GM12878 (cell line): ENCODE data around the gene CREG1.

Source experiments
- BRCA1 ChIP-seq: IDR thresholded peaks from 2 replicates; pipeline ENCODE4 v1.6.1; 2011; ENCODE audit warnings: low read depth, low read length, improper control_type of control experiment
- EZH2 ChIP-seq: IDR thresholded peaks from 2 replicates; pipeline ENCODE4 v1.6.1; 2012; ENCODE audit warnings: low read depth, mild to moderate bottlenecking, control low read depth, inconsistent platforms, low read length, borderline replicate concordance; ENCODE audit not compliant: control insufficient read depth
- HDGF ChIP-seq: fragments of 450-650 bp; IDR thresholded peaks from 2 replicates; pipeline ENCODE4 v1.6.1; 2016; ENCODE audit warnings: antibody characterized with exemption
- NR2C2 ChIP-seq: IDR thresholded peaks from 2 replicates; pipeline ENCODE4 v1.6.1; 2011; ENCODE audit warnings: borderline replicate concordance, low read depth; ENCODE audit not compliant: control insufficient read depth, insufficient read length
- PML ChIP-seq: IDR thresholded peaks from 2 replicates; pipeline ENCODE4 v1.6.1; 2012; ENCODE audit warnings: low read length, inconsistent platforms
- POLR2A ChIP-seq: IDR thresholded peaks from 2 replicates; pipeline ENCODE4 v1.6.1; 2011; ENCODE audit warnings: low read depth, mild to moderate bottlenecking, low read length
- RCOR1 ChIP-seq: conservative IDR thresholded peaks from 2 replicates; pipeline ENCODE4 v1.6.1; 2012; ENCODE audit warnings: low read depth, low read length, improper control_type of control experiment
- YY1 ChIP-seq: IDR thresholded peaks from 2 replicates; pipeline ENCODE4 v1.6.1; 2011; ENCODE audit warnings: low read depth, mild to moderate bottlenecking, low read length
- TF ChIP-seq, protein P1 (sequence below): fragments of 150-350 bp; IDR thresholded peaks from 2 replicates; pipeline ENCODE4 v1.6.1; 2016; ENCODE audit warnings: low read depth, low read length
- TF ChIP-seq, protein P2 (sequence below): IDR thresholded peaks from 2 replicates; pipeline ENCODE4 v1.6.1; 2012; ENCODE audit warnings: low read depth, low read length, improper control_type of control experiment
- TF ChIP-seq, protein P3 (sequence below): IDR thresholded peaks from 2 replicates; pipeline ENCODE4 v1.6.1; 2012; ENCODE audit warnings: mild to moderate bottlenecking, low read depth, low read length
- TF ChIP-seq, protein P4 (sequence below), 3 experiments: IDR thresholded peaks in 2 of 3; conservative IDR thresholded peaks in 1 of 3; 2 replicates each; pipeline ENCODE4 v1.5.1; 2011; ENCODE audit warnings: low read depth in 3 of 3, low read length in 3 of 3, mild to moderate bottlenecking in 3 of 3, control low read depth in 2 of 3, moderate library complexity in 2 of 3, inconsistent platforms in 1 of 3, mixed read lengths in 1 of 3; ENCODE audit not compliant: control insufficient read depth in 2 of 3, insufficient read depth in 1 of 3; ENCODE audit errors: extremely low read depth in 1 of 3

DNA sequence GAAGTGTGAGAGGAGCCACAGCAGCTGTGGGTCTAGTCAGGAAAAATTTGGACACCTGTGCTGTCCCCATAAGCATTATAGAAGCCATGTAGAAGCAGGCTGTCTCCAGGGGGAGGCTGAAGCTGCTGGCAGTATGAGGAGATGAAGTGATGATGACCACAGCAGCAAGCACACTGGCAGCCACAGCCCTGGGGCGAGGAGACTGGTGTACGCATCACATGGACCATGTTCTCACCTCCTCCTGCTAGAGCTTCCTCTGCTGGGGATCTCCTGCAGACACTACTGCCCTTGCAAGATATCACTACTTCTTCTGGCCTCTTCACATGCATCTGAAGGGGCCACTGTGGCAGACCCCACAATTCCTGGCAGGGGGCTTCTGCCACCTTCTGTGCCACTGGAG lies 33.8 kb upstream of the CREG1 start:
- TF ChIP-seq EZH2: no peak
- TF ChIP-seq POLR2A: no peak
- no peak for TF ChIP-seq HDGF
- TF ChIP-seq, protein P1, sequence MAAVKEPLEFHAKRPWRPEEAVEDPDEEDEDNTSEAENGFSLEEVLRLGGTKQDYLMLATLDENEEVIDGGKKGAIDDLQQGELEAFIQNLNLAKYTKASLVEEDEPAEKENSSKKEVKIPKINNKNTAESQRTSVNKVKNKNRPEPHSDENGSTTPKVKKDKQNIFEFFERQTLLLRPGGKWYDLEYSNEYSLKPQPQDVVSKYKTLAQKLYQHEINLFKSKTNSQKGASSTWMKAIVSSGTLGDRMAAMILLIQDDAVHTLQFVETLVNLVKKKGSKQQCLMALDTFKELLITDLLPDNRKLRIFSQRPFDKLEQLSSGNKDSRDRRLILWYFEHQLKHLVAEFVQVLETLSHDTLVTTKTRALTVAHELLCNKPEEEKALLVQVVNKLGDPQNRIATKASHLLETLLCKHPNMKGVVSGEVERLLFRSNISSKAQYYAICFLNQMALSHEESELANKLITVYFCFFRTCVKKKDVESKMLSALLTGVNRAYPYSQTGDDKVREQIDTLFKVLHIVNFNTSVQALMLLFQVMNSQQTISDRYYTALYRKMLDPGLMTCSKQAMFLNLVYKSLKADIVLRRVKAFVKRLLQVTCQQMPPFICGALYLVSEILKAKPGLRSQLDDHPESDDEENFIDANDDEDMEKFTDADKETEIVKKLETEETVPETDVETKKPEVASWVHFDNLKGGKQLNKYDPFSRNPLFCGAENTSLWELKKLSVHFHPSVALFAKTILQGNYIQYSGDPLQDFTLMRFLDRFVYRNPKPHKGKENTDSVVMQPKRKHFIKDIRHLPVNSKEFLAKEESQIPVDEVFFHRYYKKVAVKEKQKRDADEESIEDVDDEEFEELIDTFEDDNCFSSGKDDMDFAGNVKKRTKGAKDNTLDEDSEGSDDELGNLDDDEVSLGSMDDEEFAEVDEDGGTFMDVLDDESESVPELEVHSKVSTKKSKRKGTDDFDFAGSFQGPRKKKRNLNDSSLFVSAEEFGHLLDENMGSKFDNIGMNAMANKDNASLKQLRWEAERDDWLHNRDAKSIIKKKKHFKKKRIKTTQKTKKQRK: no peak
- TF ChIP-seq, protein P2, sequence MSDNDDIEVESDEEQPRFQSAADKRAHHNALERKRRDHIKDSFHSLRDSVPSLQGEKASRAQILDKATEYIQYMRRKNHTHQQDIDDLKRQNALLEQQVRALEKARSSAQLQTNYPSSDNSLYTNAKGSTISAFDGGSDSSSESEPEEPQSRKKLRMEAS: no peak
- no peak for TF ChIP-seq NR2C2
- TF ChIP-seq, protein P3, sequence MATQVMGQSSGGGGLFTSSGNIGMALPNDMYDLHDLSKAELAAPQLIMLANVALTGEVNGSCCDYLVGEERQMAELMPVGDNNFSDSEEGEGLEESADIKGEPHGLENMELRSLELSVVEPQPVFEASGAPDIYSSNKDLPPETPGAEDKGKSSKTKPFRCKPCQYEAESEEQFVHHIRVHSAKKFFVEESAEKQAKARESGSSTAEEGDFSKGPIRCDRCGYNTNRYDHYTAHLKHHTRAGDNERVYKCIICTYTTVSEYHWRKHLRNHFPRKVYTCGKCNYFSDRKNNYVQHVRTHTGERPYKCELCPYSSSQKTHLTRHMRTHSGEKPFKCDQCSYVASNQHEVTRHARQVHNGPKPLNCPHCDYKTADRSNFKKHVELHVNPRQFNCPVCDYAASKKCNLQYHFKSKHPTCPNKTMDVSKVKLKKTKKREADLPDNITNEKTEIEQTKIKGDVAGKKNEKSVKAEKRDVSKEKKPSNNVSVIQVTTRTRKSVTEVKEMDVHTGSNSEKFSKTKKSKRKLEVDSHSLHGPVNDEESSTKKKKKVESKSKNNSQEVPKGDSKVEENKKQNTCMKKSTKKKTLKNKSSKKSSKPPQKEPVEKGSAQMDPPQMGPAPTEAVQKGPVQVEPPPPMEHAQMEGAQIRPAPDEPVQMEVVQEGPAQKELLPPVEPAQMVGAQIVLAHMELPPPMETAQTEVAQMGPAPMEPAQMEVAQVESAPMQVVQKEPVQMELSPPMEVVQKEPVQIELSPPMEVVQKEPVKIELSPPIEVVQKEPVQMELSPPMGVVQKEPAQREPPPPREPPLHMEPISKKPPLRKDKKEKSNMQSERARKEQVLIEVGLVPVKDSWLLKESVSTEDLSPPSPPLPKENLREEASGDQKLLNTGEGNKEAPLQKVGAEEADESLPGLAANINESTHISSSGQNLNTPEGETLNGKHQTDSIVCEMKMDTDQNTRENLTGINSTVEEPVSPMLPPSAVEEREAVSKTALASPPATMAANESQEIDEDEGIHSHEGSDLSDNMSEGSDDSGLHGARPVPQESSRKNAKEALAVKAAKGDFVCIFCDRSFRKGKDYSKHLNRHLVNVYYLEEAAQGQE: no peak
- no peak for TF ChIP-seq RCOR1
- TF ChIP-seq YY1: no peak
- TF ChIP-seq, protein P4, sequence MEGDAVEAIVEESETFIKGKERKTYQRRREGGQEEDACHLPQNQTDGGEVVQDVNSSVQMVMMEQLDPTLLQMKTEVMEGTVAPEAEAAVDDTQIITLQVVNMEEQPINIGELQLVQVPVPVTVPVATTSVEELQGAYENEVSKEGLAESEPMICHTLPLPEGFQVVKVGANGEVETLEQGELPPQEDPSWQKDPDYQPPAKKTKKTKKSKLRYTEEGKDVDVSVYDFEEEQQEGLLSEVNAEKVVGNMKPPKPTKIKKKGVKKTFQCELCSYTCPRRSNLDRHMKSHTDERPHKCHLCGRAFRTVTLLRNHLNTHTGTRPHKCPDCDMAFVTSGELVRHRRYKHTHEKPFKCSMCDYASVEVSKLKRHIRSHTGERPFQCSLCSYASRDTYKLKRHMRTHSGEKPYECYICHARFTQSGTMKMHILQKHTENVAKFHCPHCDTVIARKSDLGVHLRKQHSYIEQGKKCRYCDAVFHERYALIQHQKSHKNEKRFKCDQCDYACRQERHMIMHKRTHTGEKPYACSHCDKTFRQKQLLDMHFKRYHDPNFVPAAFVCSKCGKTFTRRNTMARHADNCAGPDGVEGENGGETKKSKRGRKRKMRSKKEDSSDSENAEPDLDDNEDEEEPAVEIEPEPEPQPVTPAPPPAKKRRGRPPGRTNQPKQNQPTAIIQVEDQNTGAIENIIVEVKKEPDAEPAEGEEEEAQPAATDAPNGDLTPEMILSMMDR (IDR thresholded peaks at IDR 0.05 in 2 of 3, conservative IDR thresholded peaks at IDR 0.05 in 1 of 3; ENCODE audit: control insufficient read depth in 2 of 3, extremely low read depth in 1 of 3, insufficient read depth in 1 of 3, low read depth in 3 of 3, low read length in 3 of 3): no peak
- TF ChIP-seq PML: no peak
- TF ChIP-seq BRCA1: no peak
